GM19043 (cell line): Measurements from ENCODE around the gene PMVK.
"Not testable (repeated sequence)": the region's sequence is repeated elsewhere in the genome, so short reads cannot be mapped to it uniquely, and the experiment has no call there.

Experiments
- ATAC-seq: cut with Tn5 transposase; IDR thresholded peaks from one replicate; pipeline ENCODE4 v1.9.1; 2021; ENCODE audit warnings: low read depth; ENCODE audit not compliant: unreplicated experiment

The PMVK gene

GRCh38 chr1:154925335-154926170, 11.0 kb downstream of the PMVK start:
- no peak for ATAC-seq

GRCh38 chr1:154923695-154924094, 12.8 kb downstream of the PMVK start:
- no peak for ATAC-seq

- ATAC-seq: no peak
These were observed 23.2 kb downstream of the PMVK start for GRCh38 chr1:154913273-154913672.

GRCh38 chr1:154912755-154913154, 23.8 kb downstream of the PMVK start:
- ATAC-seq: no peak

GRCh38 chr1:154911691-154912550, 24.6 kb downstream of the PMVK start:
- no peak for ATAC-seq

- ATAC-seq: no peak
These were observed 25.7 kb downstream of the PMVK start for GRCh38 chr1:154910851-154911250.

- no peak for ATAC-seq
These were observed 27.6 kb downstream of the PMVK start for GRCh38 chr1:154908937-154909336.

- ATAC-seq: not testable (repeated sequence)
These were observed 28.4 kb downstream of the PMVK start for GRCh38 chr1:154908129-154908528.

- no peak for ATAC-seq
These were observed 29.9 kb downstream of the PMVK start for GRCh38 chr1:154906621-154907081.

- no peak for ATAC-seq
These were observed 33.5 kb downstream of the PMVK start for GRCh38 chr1:154902938-154903566.

GRCh38 chr1:154901591-154901990, 34.9 kb downstream of the PMVK start:
- ATAC-seq: no peak

- ATAC-seq: no peak
These were observed 37.5 kb downstream of the PMVK start for GRCh38 chr1:154899041-154899440.

GRCh38 chr1:154896771-154897286, 39.7 kb downstream of the PMVK start:
- ATAC-seq: no peak

GRCh38 chr1:154895798-154896197, 40.7 kb downstream of the PMVK start:
- ATAC-seq: no peak

- ATAC-seq: no peak
These were observed 45.1 kb downstream of the PMVK start for GRCh38 chr1:154891452-154891851.

GRCh38 chr1:154888757-154889156, 47.8 kb downstream of the PMVK start:
- no peak for ATAC-seq

GRCh38 chr1:154886281-154887015, 50.1 kb downstream of the PMVK start:
- no peak for ATAC-seq

GRCh38 chr1:154884869-154885701, 51.4 kb downstream of the PMVK start:
- no peak for ATAC-seq
